CD4-positive, alpha-beta T cell treated with Interleukin-10 for 1 hour (primary cell): Measurements from ENCODE around the gene AHNAK2.

Experiments used
- DNase-seq: peaks from one replicate; pipeline ENCODE4 v3.0.0-alpha.2; 2020

Gene AHNAK2

DNA sequence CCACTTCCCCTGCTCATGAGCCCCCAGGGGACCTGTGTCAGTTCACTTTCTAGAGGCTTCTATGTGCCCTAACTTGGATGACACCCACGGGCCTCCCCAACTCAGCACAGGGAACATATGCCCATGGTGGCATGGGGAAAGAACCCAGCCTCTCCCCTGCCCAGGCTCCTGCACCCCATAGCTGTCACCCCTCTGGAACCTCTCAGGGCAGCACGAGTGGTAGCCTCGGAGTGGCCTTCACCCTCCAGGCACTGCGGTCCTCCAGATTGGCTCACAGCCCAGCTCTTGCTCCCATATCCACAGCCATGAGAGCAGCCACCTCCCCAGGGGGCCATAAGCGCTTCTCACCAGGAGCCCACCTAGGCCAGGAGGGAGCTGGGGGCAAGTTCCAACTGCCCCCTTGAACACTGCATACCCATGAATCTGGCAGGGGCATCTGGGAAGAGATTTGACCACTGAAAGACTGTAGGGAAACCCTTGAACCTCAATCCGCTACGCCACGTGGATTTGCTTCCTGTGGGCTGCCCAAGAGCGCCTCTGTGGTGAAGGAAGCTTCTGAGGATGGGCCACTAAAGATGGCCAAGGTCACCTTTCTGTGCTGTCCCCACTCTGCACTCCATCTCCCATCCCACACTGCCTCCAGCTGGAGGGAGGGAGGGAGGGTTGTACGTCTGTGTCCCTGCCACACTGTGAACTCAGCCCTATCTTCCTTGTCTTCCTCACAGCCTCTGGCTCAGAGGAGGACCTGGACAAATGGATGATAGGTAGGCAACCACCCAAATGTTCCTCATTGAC is 41.6 kb downstream of the AHNAK2 start:
- DNase-seq = no peak

DNA sequence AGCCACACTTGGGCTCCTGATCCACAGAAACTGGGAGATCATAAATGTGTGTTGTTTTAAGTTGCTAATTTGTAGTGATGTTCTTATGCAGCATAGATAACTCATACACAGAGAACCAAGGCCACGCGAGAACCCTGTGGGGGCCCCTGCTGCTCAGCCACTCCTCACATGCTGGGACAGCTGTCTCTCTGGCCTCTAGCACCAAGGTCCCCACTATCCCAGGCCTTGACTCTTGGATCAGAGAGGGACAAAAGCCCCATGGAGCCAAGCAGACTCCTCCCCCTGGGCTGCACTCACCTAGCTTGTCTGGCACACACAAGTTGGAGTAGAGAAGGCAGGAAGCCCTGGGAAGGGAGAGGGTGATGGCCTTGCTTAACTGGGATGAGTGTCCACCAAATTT is 42.2 kb downstream of the AHNAK2 start:
- no peak for DNase-seq

GRCh38 chr14:104935026-104935650 is 43.0 kb downstream of the AHNAK2 start:
- DNase-seq = no peak

- no peak for DNase-seq
Measured at GRCh38 chr14:104933746-104934733, 44.1 kb downstream of the AHNAK2 start.

GRCh38 chr14:104932676-104933631 is 45.2 kb downstream of the AHNAK2 start:
- peak; percentile 86 for DNase-seq

DNA sequence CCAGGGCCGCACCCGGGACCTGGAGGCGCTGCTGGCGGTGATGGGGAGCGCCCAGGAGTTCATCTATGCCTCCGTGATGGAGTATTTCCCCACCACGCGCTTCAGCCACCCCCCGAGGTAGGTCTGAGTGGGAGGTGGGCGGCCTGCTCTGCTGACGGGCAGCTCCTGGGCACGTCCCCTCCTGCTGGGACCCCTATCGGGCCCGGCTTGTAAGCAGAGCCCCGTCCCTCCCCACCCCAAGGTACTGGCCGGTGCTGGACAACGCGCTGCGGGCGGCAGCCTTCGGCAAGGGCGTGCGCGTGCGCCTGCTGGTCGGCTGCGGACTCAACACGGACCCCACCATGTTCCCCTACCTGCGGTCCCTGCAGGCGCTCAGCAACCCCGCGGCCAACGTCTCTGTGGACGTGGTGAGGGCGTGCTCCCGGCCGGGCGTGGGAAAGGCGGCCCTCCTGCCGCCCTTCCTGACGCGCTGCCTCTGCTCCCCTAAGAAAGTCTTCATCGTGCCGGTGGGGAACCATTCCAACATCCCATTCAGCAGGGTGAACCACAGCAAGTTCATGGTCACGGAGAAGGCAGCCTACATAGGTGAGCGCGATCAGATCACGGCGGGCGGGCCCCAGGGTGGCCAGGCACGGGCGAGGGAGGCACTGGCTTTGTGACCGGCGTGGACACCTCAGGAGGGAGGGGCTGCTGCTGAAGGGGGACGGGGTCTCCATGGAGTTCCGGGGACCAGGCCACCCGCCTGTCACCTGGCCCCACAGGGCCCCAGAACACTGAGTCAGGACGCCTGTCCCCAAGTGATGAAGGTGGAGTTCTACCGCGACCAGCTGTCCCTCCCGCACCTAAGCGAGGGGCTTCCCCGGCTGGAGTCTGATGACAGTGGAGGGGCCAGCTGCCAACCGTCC is 46.2 kb downstream of the AHNAK2 start:
- DNase-seq = no peak

- DNase-seq = no peak
Measured at GRCh38 chr14:104931304-104931770, 46.8 kb downstream of the AHNAK2 start.

- DNase-seq = no peak
Measured at GRCh38 chr14:104930526-104931303, 47.5 kb downstream of the AHNAK2 start.

GRCh38 chr14:104929268-104930230 is 48.6 kb downstream of the AHNAK2 start:
- no peak for DNase-seq

DNA sequence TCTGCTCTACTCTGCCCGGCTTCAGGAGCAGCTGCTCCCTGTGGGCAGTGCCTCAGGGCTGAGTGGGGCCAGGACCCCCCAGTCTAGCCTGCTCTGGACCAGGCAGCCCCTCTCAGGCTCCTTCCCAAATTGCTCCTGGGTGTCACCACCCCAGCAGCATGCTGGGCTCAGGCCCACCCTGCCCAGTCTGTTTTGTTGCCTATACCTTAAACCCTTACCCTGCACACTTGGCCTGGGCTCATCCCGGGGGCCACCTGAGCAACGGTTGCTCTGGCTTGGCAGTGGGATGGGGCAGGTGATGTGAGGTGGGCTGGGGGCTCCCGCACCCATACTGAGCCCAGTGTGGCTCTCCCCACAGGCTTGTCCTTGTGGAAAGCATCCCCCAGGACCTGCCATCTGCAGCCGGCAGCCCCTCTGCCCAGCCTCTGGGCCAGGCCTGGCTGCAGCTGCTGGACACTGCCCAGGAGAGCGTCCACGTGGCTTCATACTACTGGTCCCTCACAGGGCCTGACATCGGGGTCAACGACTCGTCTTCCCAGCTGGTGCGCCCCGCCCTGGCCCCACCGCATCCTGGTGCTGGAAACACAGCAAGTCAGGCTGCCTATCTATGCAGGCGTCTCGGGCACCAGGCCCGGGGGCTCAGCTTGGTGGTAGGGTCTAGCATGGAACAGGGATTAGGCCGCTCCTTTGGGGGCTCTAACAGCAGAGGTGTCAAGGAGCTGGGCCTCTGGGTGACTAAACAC is 49.6 kb downstream of the AHNAK2 start:
- no peak for DNase-seq

- DNase-seq = no peak
Measured at GRCh38 chr14:104927901-104928300, 50.3 kb downstream of the AHNAK2 start.

DNA sequence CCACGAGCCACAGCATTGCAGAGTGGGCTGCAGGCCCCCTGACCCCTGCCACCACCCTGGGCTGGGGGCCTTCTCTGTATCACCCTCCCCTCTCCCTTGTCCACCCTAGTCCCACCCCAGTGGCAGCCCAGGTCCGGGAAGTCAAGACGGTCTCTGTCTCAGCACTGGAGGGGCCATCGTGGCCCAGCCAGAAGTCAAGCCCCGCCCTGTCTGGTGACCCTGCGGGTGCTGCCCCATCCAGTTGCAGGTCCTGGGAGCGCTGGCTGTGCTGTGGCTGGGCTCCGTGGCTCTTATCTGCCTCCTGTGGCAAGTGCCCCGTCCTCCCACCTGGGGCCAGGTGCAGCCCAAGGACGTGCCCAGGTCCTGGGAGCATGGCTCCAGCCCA is 50.8 kb downstream of the AHNAK2 start:
- no peak for DNase-seq

- no peak for DNase-seq
Measured at GRCh38 chr14:104926619-104927431, 51.3 kb downstream of the AHNAK2 start.

DNA sequence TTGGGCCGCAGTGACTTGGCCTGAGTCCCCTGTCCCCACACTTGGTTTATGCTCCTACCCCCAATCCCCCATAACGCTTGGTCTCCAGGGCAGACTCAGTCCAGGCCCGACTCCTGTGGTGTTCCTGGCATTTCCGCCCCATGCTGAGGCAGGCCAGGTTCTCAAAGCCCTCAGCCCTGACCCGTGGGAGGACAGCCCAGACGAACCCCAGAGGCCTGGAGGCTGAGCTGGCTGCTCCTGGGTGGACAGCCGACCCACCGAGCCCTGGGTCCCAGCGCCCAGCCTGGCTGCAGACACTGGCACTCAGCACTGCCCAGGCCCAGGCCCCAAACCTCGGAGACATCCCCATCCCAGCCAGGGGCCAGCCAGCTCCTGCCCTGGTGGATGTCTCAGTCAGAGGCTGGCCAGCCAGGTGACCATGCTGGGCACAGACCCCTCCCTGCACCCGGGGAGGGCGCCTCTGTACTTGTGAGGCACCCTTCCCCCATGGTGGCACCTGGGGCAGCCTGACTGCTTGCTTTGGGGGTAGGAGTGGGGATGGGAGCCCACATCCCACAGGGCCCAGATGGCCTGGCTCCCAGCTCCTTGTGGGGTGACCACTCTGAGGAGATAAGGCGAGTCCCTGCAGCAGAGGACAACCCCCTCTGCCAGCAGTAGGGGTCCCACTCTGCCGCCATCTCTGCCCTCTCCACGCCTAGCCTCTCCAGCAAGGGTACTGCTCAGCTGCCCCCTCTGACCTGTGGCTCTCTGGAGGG is 52.1 kb downstream of the AHNAK2 start:
- no peak for DNase-seq

DNA sequence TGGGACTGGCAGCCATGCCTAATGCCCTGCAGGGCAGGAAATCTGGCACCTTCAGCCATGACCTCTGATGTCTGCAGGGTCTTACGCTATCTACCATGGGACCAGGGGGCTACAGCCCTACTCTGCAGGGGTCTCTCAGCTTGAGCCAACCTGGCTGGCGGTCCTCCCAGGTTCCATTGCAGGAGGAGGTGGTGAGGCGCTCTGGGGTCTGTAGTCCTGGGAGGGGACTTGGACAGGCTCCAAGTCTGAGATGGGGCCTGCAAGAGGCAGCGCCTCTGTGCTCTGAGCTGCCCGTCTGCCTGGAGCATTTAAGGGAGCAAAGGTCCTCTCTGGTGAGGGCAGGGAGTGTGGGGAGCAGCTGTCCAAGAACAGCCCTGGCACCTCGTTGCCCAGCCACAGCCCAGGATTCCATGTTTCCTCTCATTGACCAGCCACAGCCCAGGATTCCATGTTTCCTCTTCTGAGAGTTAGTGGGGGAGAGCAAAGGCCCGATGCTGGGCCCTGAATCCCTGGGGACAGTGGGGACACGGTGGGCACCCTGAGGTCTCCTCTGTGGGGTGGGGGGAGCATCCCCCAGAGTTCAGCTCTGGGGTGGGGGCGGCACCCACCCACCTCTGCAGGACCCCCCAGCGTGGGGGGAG is 52.8 kb downstream of the AHNAK2 start:
- no peak for DNase-seq
